KMS-11 (cell line): ENCODE data around the gene ZNF563.

ENCODE experiments used
- H2AFZ ChIP-seq: fragments of 200-600 bp; sonication (generic); 2 replicates; pipeline ENCODE4 v1.6.1; 2016; ENCODE audit warnings: antibody characterized with exemption, mixed run types, low read depth
- H3K27ac ChIP-seq: fragments of 200-600 bp; sonication (generic); 2 replicates; pipeline ENCODE4 v1.6.1; 2016; ENCODE audit warnings: mild to moderate bottlenecking, mixed run types
- H3K27me3 ChIP-seq: fragments of 200-600 bp; sonication (generic); 2 replicates; pipeline ENCODE4 v1.6.1; 2017; ENCODE audit warnings: mild to moderate bottlenecking, low read depth, mixed run types, moderate library complexity; ENCODE audit not compliant: insufficient read depth
- H3K36me3 ChIP-seq: fragments of 200-600 bp; sonication (generic); 2 replicates; pipeline ENCODE4 v1.6.1; 2017; ENCODE audit warnings: mild to moderate bottlenecking, mixed run types; ENCODE audit not compliant: insufficient read depth
- H3K4me1 ChIP-seq: fragments of 200-600 bp; sonication (generic); 2 replicates; pipeline ENCODE4 v1.6.1; 2016; ENCODE audit warnings: mild to moderate bottlenecking, low read depth, mixed run types; ENCODE audit not compliant: poor library complexity, severe bottlenecking
- H3K4me2 ChIP-seq: fragments of 200-600 bp; sonication (generic); 2 replicates; pipeline ENCODE4 v1.7.0; 2016; ENCODE audit warnings: mild to moderate bottlenecking, mixed run types
- H3K4me3 ChIP-seq: fragments of 200-600 bp; sonication (generic); IDR thresholded peaks from 2 replicates; pipeline ENCODE4 v1.6.1; 2017; ENCODE audit warnings: low read depth, low read length, mixed read lengths; ENCODE audit not compliant: insufficient read depth
- H3K79me2 ChIP-seq: fragments of 200-600 bp; sonication (generic); 2 replicates; pipeline ENCODE4 v1.6.1; 2016; ENCODE audit warnings: low read depth, mixed run types; ENCODE audit not compliant: insufficient read depth
- H3K9ac ChIP-seq: fragments of 200-600 bp; sonication (generic); 2 replicates; pipeline ENCODE4 v1.6.1; 2016; ENCODE audit warnings: mild to moderate bottlenecking, mixed run types
- H4K20me1 ChIP-seq: fragments of 200-600 bp; sonication (generic); 2 replicates; pipeline ENCODE4 v1.6.1; 2016; ENCODE audit warnings: mild to moderate bottlenecking, mixed run types; ENCODE audit not compliant: insufficient read depth
- TF ChIP-seq, protein P1 (sequence below): fragments of 200-600 bp; sonication (generic); conservative IDR thresholded peaks from 2 replicates; pipeline ENCODE4 v1.6.1; 2017; ENCODE audit warnings: low read depth, mild to moderate bottlenecking, antibody characterized with exemption, low read length, moderate library complexity, mixed read lengths

Gene ZNF563

GRCh38 chr19:12331211-12331941, 2.1 kb downstream of the ZNF563 start:
- Histone ChIP-seq H3K9ac (no peak overlapping the region), H3K4me1 (no peaks in the 10 kb centered on the region), H2AFZ (no peak overlapping the region), H3K36me3 (no peaks in the 10 kb centered on the region), H3K4me2 (no peak overlapping the region), H4K20me1 (no peaks in the 10 kb centered on the region), H3K4me3 (no peak overlapping the region), H3K27me3 (no peaks in the 10 kb centered on the region), H3K27ac (no peak overlapping the region), H3K79me2 (no peaks in the 10 kb centered on the region)
- TF ChIP-seq, protein P1, sequence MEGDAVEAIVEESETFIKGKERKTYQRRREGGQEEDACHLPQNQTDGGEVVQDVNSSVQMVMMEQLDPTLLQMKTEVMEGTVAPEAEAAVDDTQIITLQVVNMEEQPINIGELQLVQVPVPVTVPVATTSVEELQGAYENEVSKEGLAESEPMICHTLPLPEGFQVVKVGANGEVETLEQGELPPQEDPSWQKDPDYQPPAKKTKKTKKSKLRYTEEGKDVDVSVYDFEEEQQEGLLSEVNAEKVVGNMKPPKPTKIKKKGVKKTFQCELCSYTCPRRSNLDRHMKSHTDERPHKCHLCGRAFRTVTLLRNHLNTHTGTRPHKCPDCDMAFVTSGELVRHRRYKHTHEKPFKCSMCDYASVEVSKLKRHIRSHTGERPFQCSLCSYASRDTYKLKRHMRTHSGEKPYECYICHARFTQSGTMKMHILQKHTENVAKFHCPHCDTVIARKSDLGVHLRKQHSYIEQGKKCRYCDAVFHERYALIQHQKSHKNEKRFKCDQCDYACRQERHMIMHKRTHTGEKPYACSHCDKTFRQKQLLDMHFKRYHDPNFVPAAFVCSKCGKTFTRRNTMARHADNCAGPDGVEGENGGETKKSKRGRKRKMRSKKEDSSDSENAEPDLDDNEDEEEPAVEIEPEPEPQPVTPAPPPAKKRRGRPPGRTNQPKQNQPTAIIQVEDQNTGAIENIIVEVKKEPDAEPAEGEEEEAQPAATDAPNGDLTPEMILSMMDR: no peak

GRCh38 chr19:12330340-12330739, 3.1 kb downstream of the ZNF563 start:
- Histone ChIP-seq H3K9ac (no peak overlapping the region), H3K4me2 (no peak overlapping the region), H3K27me3 (no peaks in the 10 kb centered on the region), H3K36me3 (no peaks in the 10 kb centered on the region), H4K20me1 (no peaks in the 10 kb centered on the region), H3K27ac (no peak overlapping the region), H3K4me1 (no peaks in the 10 kb centered on the region), H2AFZ (no peak overlapping the region), H3K4me3 (no peak overlapping the region), H3K79me2 (no peaks in the 10 kb centered on the region)
- TF ChIP-seq, protein P1: no peak

GRCh38 chr19:12325690-12326089, 7.7 kb downstream of the ZNF563 start:
- TF ChIP-seq, protein P1: no peak
- Histone ChIP-seq H3K27me3 (no peaks in the 10 kb centered on the region), H2AFZ (no peak overlapping the region), H3K4me2 (no peak overlapping the region), H3K27ac (no peak overlapping the region), H3K4me1 (no peaks in the 10 kb centered on the region), H4K20me1 (no peaks in the 10 kb centered on the region), H3K36me3 (no peaks in the 10 kb centered on the region), H3K79me2 (no peaks in the 10 kb centered on the region), H3K9ac (no peak overlapping the region), H3K4me3 (no peak overlapping the region)

GRCh38 chr19:12318782-12319413, 14.5 kb downstream of the ZNF563 start:
- TF ChIP-seq, protein P1: no peak
- Histone ChIP-seq H3K4me2 (no peak overlapping the region), H3K9ac (no peak overlapping the region), H3K27ac (no peak overlapping the region), H4K20me1 (no peaks in the 10 kb centered on the region), H3K4me1 (no peaks in the 10 kb centered on the region), H3K27me3 (no peaks in the 10 kb centered on the region), H3K4me3 (no peak overlapping the region), H2AFZ (no peak overlapping the region), H3K79me2 (no peaks in the 10 kb centered on the region), H3K36me3 (no peaks in the 10 kb centered on the region)
